ENCODE measurements around the gene PTGES3.
"Not testable (repeated sequence)": the region's sequence is repeated elsewhere in the genome, so short reads cannot be mapped to it uniquely, and the experiment has no call there.

The PTGES3 gene

DNA sequence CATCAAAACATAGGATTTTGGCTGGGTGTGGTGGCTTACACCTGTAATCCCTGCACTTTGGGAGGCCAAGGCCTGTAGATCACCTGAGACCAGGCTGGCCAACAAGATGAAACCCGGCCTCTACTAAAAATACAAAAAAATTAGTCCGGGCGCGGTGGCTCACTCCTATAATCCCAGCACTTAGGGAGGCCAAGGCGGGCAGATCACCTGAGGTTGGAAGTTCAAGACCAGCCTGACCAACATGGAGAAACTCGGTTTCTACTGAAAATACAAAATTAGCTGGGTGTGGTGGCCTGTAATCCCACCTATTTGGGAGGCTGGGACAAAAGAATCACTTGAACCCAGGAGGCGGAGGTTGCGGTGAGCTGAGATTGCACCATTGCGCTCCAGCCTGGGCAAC, 40.1 kb downstream of the PTGES3 start:
- DNase-seq, result not testable (repeated sequence)

DNA sequence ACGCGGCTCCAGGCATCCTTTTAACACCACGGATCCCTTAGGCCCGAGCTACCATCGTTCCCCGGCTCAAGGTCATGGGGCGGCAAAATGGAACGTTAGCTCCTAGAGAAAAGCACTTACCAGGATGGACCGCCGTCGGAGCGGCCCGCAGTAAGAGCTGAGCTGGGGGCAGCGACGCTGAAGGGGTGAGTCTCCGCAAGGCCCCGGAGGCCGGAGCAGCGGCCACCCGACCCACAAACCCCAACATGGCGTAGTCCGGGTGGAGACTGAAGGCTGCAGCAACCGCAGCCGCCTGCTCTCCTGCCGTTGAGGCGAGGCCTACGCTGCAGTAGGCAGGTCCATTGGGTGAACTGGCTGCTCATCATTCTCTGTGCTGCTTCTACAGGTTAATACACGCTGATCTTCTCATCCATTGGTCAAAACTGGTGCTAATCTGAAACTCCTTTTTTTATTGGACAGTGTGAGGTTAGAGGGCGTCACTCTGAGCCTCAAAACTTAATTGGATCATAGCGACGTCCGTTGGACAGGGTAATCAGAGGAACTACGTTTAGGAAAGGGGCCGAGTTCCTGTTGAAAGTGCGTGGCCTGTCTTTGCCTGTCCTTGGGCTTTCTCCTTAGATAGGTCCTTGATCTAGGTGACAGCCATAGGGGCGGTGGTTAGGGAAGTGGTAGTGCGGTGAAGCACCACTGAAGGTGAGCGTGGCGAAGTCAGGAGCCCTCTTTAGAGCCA, 42.2 kb downstream of the PTGES3 start, which contains the start of gene ATP5F1B:
TSS of gene ATP5F1B (minus strand) at position 268 of the 730 bp plus-strand sequence. CDS start at position 247, 21 bp downstream.
- peak; percentile 98 for DNase-seq

GRCh38 chr12:56645201-56645716, 42.8 kb downstream of the PTGES3 start:
- DNase-seq, result no peak

DNA sequence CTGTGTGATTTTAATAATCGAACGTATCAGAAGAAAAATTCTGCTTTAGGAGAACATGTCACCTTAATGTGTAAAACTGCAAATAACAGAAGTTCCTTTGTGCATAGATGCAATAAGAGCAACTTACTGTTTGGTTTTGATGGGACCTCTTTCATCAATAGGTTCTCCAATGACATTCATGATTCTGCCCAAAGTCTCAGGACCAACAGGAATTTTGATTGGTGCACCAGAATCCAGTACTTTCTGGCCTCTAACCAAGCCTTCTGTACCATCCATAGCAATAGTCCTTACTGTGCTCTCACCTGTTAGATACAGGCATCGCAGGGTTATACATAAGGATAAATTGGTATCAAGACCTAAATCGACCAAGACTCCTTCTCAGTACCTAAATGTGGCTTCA, 43.4 kb downstream of the PTGES3 start:
- no peak for DNase-seq

- no peak for DNase-seq
Measured at GRCh38 chr12:56641219-56641618, 46.9 kb downstream of the PTGES3 start.

DNA sequence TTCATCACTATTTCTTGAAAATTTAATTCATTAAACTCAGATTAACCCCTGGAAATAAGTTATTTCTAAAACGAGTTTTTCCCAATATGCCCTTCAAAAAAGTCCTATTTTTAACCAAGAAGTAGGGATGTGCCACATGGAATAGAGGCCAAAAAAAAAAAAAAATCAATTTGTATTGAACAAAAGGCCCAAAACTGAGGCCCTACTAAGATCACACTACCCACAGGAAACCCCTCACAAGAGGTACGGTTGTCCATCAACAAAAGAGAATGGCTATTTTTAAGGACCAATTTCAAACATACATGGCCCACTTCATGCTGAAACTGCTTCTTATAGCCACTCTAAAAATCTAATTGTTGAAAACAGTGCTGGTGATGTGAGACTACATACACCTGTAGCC, 50.5 kb downstream of the PTGES3 start:
- DNase-seq, result no peak

- DNase-seq, result peak; percentile 96
Measured at GRCh38 chr12:56636675-56637540, 51.2 kb downstream of the PTGES3 start.

GRCh38 chr12:56635806-56636674, 52.0 kb downstream of the PTGES3 start:
- peak; percentile 87 for DNase-seq

- DNase-seq, result peak; percentile 71
Measured at GRCh38 chr12:56634837-56635791, 53.0 kb downstream of the PTGES3 start.

GRCh38 chr12:56634242-56634836, 53.7 kb downstream of the PTGES3 start:
- DNase-seq, result peak; percentile 30

DNA sequence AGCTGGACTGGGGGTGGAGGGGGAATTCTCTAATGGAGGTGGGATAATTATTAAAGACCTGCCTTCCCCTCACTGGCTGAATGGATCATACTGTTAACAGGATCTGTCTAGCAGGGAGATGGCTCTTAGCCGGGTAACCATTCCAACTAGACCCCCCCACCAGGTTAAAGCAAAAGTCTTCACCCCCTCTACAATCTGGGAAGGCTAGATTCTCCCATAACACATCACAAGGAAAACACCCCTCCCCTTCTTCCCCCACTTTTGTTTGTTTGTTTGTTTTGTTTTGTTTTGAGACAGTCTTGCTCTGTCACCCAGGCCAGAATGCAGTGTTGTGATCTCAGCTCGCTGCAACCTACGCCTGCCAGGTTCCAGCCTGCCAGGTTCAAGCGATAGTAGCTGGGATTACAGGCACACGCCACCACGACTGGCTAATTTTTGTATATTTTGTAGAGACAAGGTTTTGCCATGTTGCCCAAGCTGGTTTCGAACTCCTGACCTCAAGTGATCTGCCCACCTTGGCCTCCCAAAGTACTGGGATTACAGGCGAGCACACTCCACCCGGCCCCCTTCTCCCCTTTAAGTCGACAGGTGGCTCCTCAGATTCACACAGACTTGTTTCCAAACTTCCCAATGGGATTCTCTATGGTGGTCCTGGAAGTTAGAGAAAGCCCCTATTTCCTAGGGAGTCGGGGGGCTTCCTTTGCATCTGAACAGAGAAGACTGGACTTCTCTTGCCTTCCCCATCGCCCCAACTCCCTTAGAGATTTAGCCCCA, 54.4 kb downstream of the PTGES3 start:
- DNase-seq, result no peak

- DNase-seq, result no peak
Measured at GRCh38 chr12:56632701-56633467, 55.2 kb downstream of the PTGES3 start.

GRCh38 chr12:56631790-56632700, 56.0 kb downstream of the PTGES3 start:
- peak; percentile 61 for DNase-seq

DNA sequence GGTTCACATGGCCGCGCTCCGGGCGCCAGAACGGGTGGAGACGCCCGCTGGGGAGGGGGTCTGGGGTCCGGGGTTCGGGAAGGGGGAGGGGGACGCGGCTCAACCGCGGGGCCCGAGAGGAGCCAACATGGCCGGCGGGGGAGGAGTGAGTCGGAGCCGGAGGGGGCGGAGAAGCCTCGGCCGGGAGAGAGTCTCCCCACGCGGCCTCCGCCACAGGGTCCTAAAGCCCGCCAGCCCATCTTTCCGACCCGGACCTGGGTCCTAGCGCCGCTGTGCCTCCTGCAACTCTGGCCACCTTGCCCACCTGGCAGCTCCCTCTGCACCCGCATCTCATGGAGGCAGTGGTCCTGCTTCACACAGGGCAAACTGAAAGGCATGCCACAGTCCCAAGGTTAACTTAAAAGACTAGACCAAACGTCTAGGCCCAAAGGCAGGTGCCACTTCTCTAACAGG, 57.9 kb downstream of the PTGES3 start, which contains the start of gene BAZ2A:
TSS of gene BAZ2A (minus strand) at position 147 of the 453 bp plus-strand sequence. CDS start 12,796 bp downstream, outside the sequence.
- peak; percentile 86 for DNase-seq

- DNase-seq, result peak; percentile 60
Measured at GRCh38 chr12:56629459-56630179, 58.5 kb downstream of the PTGES3 start.

GRCh38 chr12:56628671-56629458, 59.2 kb downstream of the PTGES3 start:
- peak; percentile 79 for DNase-seq
